GM12878 (cell line): ENCODE data around the gene GTSE1. TPM values are rescaled to one million over a fixed set of nuclear protein-coding genes. Genes with fewer than 3 reads are reported as not detected.

Experiments
- ATAC-seq: fragments of 200-7000 bp; cut with Tn5 transposase; 3 replicates; pipeline ENCODE4 v1.9.1; 2020; ENCODE audit warnings: mild to moderate bottlenecking, moderate library complexity
- BruUV-seq: library from RNA; stranded (reverse); fragments of 400-500 nt; replicated peaks from 2 replicates; lab custom pipeline; 2021; lab: Mats Ljungman, UMichigan
- CTCF ChIA-PET: fragments of 300-600 bp; sonication (Branson Sonifier 250); formaldehyde crosslinking; extraction: SDS; loops from one replicate; lab custom pipeline; 2021; ENCODE audit warnings: inconsistent platforms; lab: Yijun Ruan, JAX
- POLR2A ChIA-PET: fragments of 350-600 bp; formaldehyde crosslinking; extraction: SDS; loops from one replicate; lab custom pipeline; 2021; ENCODE audit warnings: inconsistent platforms; lab: Charles Lee
- RAD21 ChIA-PET: fragments of 300-600 bp; sonication (Branson Sonifier 250); formaldehyde crosslinking; loops from one replicate; lab custom pipeline; 2023; ENCODE audit warnings: antibody characterized with exemption; ENCODE audit not compliant: unreplicated experiment; lab: Charles Lee
- SMC1A ChIA-PET: fragments of 300-600 bp; sonication (Branson Sonifier 250); formaldehyde crosslinking; loops from one replicate; lab custom pipeline; 2023; ENCODE audit not compliant: unreplicated experiment, uncharacterized antibody; lab: Charles Lee
- DNase-seq: peaks from one replicate; pipeline ENCODE4 v3.0.0-alpha.2; 2011; ENCODE audit warnings: low read depth, low spot score
- FAIRE-seq: peaks from 3 replicates; lab custom pipeline; 2011; peaks lifted over from hg19 to GRCh38; lab: Jason Lieb, UNC
- H2AFZ ChIP-seq: 2 replicates; pipeline ENCODE4 v1.6.0; 2011; ENCODE audit warnings: low read depth, low read length, control low read depth; ENCODE audit not compliant: control insufficient read depth
- H3K27ac ChIP-seq: 2 replicates; pipeline ENCODE4 v1.5.1; 2011; ENCODE audit warnings: control low read depth; ENCODE audit not compliant: control insufficient read depth, insufficient read depth
- H3K27me3 ChIP-seq, 2 experiments: replicated peaks in 1 of 2; 2 replicates each; pipeline versions ENCODE4 v1.6.0 to v1.6.1; 2011; ENCODE audit warnings: low read length in 1 of 2; ENCODE audit not compliant: control insufficient read depth in 2 of 2, insufficient read depth in 2 of 2
- H3K36me3 ChIP-seq, 2 experiments: 2 replicates each; pipeline ENCODE4 v1.5.1; 2011; ENCODE audit warnings: low read length in 1 of 2; ENCODE audit not compliant: control insufficient read depth in 2 of 2, insufficient read depth in 2 of 2
- H3K4me1 ChIP-seq: 2 replicates; pipeline ENCODE4 v1.6.1; 2011; ENCODE audit warnings: mild to moderate bottlenecking, low read length, moderate library complexity, mixed read lengths; ENCODE audit not compliant: control insufficient read depth, insufficient read depth
- H3K4me2 ChIP-seq: 2 replicates; pipeline ENCODE4 v1.6.0; 2011; ENCODE audit warnings: control low read depth; ENCODE audit not compliant: control insufficient read depth, insufficient read depth
- H3K4me3 ChIP-seq: fragments of 200-600 bp; sonication (generic); 2 replicates; pipeline ENCODE4 v1.5.1; 2016
- H3K79me2 ChIP-seq: 2 replicates; pipeline ENCODE4 v1.6.0; 2011; ENCODE audit warnings: low read length; ENCODE audit not compliant: control insufficient read depth, insufficient read depth
- H3K9ac ChIP-seq: 2 replicates; pipeline ENCODE4 v1.8.0; 2011; ENCODE audit warnings: low read length, control low read depth, mixed read lengths; ENCODE audit not compliant: control insufficient read depth, insufficient read depth
- H3K9me3 ChIP-seq: replicated peaks from 3 replicates; pipeline ENCODE4 v1.5.1; 2011; ENCODE audit warnings: mild to moderate bottlenecking, low read length; ENCODE audit not compliant: control insufficient read depth, insufficient read depth
- H4K20me1 ChIP-seq: 2 replicates; pipeline ENCODE4 v1.6.0; 2011; ENCODE audit not compliant: control insufficient read depth, insufficient read depth
- CUX1 ChIP-seq: IDR thresholded peaks from 2 replicates; pipeline ENCODE4 v1.6.1; 2012; ENCODE audit warnings: improper control_type of control experiment, low read depth, low read length; ENCODE audit not compliant: insufficient replicate concordance
- E2F4 ChIP-seq: IDR thresholded peaks from 2 replicates; pipeline ENCODE4 v1.6.1; 2012; ENCODE audit warnings: low read depth, low read length, improper control_type of control experiment
- EGR1 ChIP-seq, 2 experiments: IDR thresholded peaks; 1 replicate in 1 of 2; 2 replicates in 1 of 2; pipeline ENCODE4 v1.6.1; 2011 to 2012; ENCODE audit warnings: low read depth in 2 of 2, low read length in 2 of 2, borderline replicate concordance in 1 of 2, mild to moderate bottlenecking in 1 of 2, moderate library complexity in 1 of 2
- ESRRA ChIP-seq: IDR thresholded peaks from 2 replicates; pipeline ENCODE4 v1.6.1; 2012; ENCODE audit warnings: mild to moderate bottlenecking, low read length, improper control_type of control experiment
- SPI1 ChIP-seq: IDR thresholded peaks from 2 replicates; pipeline ENCODE4 v1.6.1; 2011; ENCODE audit warnings: low read depth, mild to moderate bottlenecking, low read length, moderate library complexity, borderline replicate concordance; ENCODE audit not compliant: insufficient read depth
- SRF ChIP-seq, 2 experiments: IDR thresholded peaks; 2 replicates each; pipeline ENCODE4 v1.6.1; 2011; ENCODE audit warnings: low read depth in 2 of 2, low read length in 2 of 2, mild to moderate bottlenecking in 1 of 2, moderate library complexity in 1 of 2
- STAT3 ChIP-seq: IDR thresholded peaks from 2 replicates; pipeline ENCODE4 v1.6.1; 2011; ENCODE audit warnings: low read depth, low read length, improper control_type of control experiment
- SUZ12 ChIP-seq: fragments of 200-600 bp; sonication (generic); IDR thresholded peaks from one replicate; pipeline ENCODE4 v1.6.1; 2018; ENCODE audit warnings: antibody characterized with exemption, mild to moderate bottlenecking; ENCODE audit not compliant: unreplicated experiment
- TCF7 ChIP-seq: IDR thresholded peaks from 2 replicates; pipeline ENCODE4 v1.6.1; 2014; ENCODE audit warnings: antibody characterized with exemption, borderline replicate concordance
- ZBTB11 ChIP-seq: fragments of 450-650 bp; formaldehyde crosslinking; IDR thresholded peaks from 2 replicates; pipeline ENCODE4 v1.5.0; 2022; ENCODE audit warnings: mild to moderate bottlenecking, missing genetic modification characterization
- ZNF274 ChIP-seq: IDR thresholded peaks from one replicate; pipeline ENCODE4 v1.8.0; 2011; ENCODE audit not compliant: insufficient read length, insufficient read depth
- WGBS: methylation state at CpG from one replicate; pipeline ENCODE4 v1.1.6; 2016; ENCODE audit warnings: low lambda C conversion rate; ENCODE audit not compliant: insufficient replicate concordance, insufficient coverage; ENCODE audit errors: missing lambda C conversion rate; 5-methylcytosine and 5-hydroxymethylcytosine counted together
- in situ Hi-C: fragments of 300-500 bp; cut with MboI; formaldehyde crosslinking; loops from 9 replicates; pipeline ENCODE4 v1.14.3; 2018; ENCODE audit warnings: mixed read lengths
- intact Hi-C: fragments of 100-400 bp; cut with micrococcal nuclease; formaldehyde crosslinking; loops from one replicate; pipeline ENCODE4 v1.14.2; 2022; ENCODE audit not compliant: unreplicated experiment
- polyA plus RNA-seq, 11 experiments: library from polyadenylated mRNA; depleted of rRNA in 4 of 11; unstranded in 6 of 11; stranded (reverse) in 5 of 11; fragments of >200 nt; fragmentation: Nextera tagmentation in 4 of 11; fragmentation: Illumina TruSeq in 1 of 11; extraction: Ambion mirVana in 4 of 11; extraction: Trizol in 1 of 11; gene quantifications; 1 replicate in 1 of 11; 2 replicates in 10 of 11; pipeline versions ENCODE4 v1.2.1 to v1.2.3, GENCODE V29; 2011 to 2016; ENCODE audit warnings: inconsistent platforms in 2 of 11, missing spikeins in 2 of 11, low read depth in 1 of 11
- total RNA-seq, 4 experiments: library from RNA; depleted of rRNA in 3 of 4; stranded (reverse); fragments of >200 nt in 3 of 4; fragmentation: Illumina TruSeq in 1 of 4; extraction: Trizol in 1 of 4; gene quantifications; 2 replicates each; pipeline versions ENCODE4 v1.2.1 to v1.2.3, GENCODE V29; 2013 to 2021

The GTSE1 gene
- total and polyA plus RNA-seq, 10 of the 15 experiments (the other 5 are each of a cell fraction or from before 2014, with no cell fraction given): 6.6 to 46.2 (median 32.3) TPM

GRCh38 chr22:46323162-46323561 lies 26.5 kb downstream of the GTSE1 start:
- POLR2A ChIA-PET: no interaction called here
- Histone ChIP-seq H3K36me3 (peaks cover 18 to 49% of the 10 kb centered on the region in 2 experiments), H3K27ac (no peak overlapping the region), H3K27me3 (no peaks in the 10 kb centered on the region), H3K9me3 (no peaks in the 10 kb centered on the region), H4K20me1 (no peaks in the 10 kb centered on the region; the same call in 1 of the 2 replicates), H3K79me2 (no peaks in the 10 kb centered on the region), H2AFZ (no peak overlapping the region), H3K9ac (no peak overlapping the region), H3K4me3 (no peak overlapping the region), H3K4me1 (no peaks in the 10 kb centered on the region), H3K4me2 (no peak overlapping the region)
- in situ Hi-C loops (no loop called here), intact Hi-C loops (no loop called here)
- CTCF ChIA-PET: no interaction called here
- DNase-seq: no peak
- RAD21 ChIA-PET: no interaction called here
- 96% methylated on average over 19 of the region's 19 CpGs for whole genome bisulfite sequencing
- BruUV-seq: no TSS peak
- ATAC-seq: no peak
- SMC1A ChIA-PET: no interaction called here
- no peak for FAIRE-seq
- TF ChIP-seq TCF7: no peak
- TF ChIP-seq ZBTB11 (CRISPR knock-in tag): no peak
- no peak for TF ChIP-seq ESRRA
- TF ChIP-seq ZNF274: no peak
- no peak for TF ChIP-seq STAT3
- no peak for TF ChIP-seq CUX1
- no peak for TF ChIP-seq SPI1
- TF ChIP-seq EGR1 (IDR thresholded peaks at IDR 0.05; ENCODE audit: borderline replicate concordance in 1 of 2, low read depth in 2 of 2, low read length in 2 of 2): no peak
- TF ChIP-seq SRF (IDR thresholded peaks at IDR 0.05; ENCODE audit: low read depth in 2 of 2, low read length in 2 of 2): no peak
- TF ChIP-seq SUZ12: no peak
- TF ChIP-seq E2F4: no peak
